ENCODE results near the gene PARP3.

Gene PARP3

DNA sequence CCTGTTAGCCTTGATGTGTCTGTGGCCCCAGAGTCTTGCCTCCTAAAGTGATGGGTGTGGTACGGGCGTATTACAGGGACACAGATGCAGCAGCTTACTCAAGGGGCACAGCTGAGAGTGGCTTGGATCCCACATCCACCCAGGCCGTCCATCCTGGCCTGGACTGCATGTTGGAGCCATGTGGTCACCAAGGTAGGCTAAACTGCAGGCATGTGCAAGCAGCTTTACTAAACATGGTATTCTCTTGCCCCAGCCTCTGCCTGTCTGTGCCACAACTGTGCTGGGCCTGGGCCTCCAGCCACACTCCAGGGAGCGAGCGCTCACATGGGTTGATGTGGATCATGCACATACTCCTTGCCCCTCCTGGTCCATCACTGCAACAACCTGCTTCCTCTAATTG is 7.0 kb downstream of the PARP3 start:
- DNase-seq = no peak

DNA sequence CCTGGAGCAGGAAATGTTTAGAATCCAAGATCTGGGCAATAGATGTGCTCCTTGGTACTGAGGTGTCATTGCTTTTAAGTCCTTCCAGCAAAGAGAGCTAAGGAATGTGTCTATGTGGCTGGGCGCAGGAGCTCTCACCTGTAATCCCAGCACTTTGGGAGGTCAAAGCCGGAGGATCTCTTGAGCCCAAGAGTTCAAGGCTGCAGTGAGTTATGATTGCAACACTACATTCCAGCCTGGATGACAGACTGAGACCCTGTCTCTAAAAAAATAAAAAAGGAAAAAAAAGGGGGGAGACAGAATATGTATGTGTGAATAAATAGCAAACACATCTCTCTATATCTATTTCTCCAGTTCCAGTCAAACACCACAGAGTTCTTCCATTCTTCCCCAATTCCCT is 8.7 kb downstream of the PARP3 start:
- DNase-seq = no peak

- DNase-seq = no peak
These were observed 11.3 kb downstream of the PARP3 start for GRCh38 chr3:51953445-51953844.

GRCh38 chr3:51954105-51954504 is 11.9 kb downstream of the PARP3 start:
- no peak for DNase-seq

DNA sequence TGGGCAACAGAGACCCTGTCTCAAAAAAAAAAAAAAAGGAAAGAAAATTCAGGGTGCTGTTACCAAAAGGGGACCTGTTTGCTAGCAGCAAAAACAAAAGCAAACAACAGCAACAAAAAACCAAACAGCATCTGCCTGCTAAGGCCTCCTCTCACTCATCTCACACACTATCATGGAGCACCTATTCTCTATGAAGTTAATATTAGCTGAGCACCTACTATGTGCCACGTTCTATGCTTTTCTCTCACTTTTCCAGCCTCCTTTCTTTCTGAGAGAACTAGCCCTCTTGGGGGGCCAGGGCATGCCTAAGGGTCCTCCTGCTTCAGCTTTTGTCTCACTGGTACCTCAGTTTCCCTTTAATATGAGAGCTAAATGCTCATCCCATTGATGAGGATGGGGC is 12.6 kb downstream of the PARP3 start:
- no peak for DNase-seq

GRCh38 chr3:51955175-51955892 is 13.2 kb downstream of the PARP3 start, which contains the start of gene GPR62:
Gene GPR62, plus strand, starts transcription at chr3:51955381. Its CDS starts 272 bp downstream, at chr3:51955653.
- no peak for DNase-seq

DNA sequence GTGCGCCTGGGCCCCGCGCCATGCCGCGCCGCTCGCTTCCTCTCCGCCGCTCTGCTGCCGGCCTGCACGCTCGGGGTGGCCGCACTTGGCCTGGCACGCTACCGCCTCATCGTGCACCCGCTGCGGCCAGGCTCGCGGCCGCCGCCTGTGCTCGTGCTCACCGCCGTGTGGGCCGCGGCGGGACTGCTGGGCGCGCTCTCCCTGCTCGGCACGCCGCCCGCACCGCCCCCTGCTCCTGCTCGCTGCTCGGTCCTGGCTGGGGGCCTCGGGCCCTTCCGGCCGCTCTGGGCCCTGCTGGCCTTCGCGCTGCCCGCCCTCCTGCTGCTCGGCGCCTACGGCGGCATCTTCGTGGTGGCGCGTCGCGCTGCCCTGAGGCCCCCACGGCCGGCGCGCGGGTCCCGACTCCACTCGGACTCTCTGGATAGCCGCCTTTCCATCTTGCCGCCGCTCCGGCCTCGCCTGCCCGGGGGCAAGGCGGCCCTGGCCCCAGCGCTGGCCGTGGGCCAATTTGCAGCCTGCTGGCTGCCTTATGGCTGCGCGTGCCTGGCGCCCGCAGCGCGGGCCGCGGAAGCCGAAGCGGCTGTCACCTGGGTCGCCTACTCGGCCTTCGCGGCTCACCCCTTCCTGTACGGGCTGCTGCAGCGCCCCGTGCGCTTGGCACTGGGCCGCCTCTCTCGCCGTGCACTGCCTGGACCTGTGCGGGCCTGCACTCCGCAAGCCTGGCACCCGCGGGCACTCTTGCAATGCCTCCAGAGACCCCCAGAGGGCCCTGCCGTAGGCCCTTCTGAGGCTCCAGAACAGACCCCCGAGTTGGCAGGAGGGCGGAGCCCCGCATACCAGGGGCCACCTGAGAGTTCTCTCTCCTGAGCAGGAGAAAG is 14.0 kb downstream of the PARP3 start:
- no peak for DNase-seq

DNA sequence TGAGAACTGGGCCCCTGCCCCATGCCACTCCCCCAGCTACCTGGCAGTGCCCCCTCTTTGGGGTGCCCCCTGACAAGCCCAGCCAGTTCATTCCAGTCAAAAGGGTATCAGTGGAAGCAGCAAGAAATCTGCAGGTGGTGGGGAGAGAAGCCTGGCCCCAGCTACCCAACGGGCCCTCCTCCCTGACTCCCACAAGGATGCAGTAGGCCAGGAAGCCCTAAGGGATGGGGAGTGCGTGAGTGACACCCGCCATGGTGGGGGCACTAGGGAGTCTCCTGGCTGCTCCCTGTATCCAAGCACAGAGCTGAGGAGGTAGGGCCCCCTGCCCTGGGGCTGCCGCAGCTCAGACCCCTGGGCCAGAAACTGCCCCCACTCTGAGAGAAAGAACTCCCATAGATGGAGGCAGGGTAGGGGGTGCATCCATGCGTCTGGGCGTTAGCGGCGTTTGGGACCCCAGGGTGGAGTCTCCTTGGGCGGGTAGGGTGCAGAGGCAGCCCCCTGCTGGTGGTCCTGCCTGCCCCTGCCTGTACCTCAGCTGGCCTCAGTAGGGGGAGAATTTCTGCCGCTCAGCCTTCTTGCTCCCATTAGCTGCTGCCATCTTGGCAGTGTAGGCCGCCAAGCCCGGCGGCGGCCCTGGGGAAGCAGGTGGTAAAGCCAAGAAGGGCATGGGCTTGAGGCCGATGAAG is 15.5 kb downstream of the PARP3 start:
- no peak for DNase-seq

DNA sequence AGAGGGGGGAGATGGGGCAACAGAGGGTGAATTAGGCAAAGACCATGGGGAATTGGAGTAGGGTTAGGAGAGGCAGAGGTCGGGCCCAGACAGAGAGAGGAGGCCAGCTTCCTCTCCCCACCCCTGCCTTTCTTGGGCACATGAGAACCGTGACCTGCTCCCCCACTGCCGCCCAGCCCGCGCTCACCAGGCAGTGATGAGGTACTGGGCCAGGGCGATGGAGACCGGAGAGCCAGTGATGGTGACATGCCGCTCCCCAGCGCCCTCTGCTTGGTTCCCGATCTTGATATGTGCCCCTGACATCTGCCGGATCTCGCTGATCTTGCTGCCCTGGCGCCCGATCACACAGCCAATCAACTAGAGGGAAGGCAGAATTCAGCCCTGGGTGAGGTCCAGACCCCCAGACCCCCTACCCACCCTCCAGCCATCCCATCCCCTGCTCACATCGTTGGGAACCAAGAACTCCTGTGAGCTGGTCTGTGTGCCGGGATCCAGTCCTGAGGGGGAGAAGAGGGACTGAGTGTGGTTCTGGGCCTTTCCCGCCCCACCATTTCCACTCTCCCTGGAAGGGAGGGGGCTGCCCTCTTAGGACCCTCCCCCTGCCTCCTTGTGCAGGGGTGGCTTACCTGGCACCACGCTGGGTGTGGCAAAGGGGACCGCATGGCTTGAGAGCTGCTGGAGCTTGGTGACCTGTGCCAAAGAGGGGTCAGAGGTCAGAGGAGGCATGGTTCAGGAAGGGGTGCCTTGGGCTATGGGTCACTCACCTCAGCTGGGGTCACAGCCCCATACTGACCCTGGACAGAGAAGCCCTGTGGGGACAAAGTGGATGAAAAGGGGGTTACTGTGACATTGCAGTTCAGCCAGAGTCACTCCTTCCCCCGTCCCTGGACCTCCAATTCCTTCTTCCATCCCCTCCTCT is 16.7 kb downstream of the PARP3 start:
- no peak for DNase-seq

GRCh38 chr3:51959651-51960050 is 17.5 kb downstream of the PARP3 start:
- DNase-seq = no peak

GRCh38 chr3:51960386-51960785 is 18.2 kb downstream of the PARP3 start:
- no peak for DNase-seq

DNA sequence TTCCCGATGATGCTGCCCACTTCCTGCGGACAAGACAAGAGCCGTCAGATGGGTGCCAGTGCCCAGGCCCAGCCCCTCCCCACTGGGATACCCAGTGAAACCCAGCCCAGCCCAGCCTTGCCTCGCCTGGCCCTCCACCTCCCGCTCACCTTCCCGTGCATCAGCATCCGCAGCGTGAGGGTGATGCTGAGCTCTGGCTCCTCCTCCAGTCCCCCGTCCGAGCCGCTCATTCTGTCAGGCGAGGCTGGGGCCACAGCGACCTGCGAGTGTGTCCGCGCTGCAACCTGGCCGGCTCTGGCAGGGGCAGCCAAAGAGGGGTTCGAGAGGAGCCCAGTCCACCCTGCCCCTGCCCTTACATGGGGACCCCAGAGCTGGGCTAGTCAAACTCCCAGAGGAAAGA is 18.8 kb downstream of the PARP3 start:
- DNase-seq = no peak

GRCh38 chr3:51961602-51962569 is 19.7 kb downstream of the PARP3 start:
- no peak for DNase-seq

DNA sequence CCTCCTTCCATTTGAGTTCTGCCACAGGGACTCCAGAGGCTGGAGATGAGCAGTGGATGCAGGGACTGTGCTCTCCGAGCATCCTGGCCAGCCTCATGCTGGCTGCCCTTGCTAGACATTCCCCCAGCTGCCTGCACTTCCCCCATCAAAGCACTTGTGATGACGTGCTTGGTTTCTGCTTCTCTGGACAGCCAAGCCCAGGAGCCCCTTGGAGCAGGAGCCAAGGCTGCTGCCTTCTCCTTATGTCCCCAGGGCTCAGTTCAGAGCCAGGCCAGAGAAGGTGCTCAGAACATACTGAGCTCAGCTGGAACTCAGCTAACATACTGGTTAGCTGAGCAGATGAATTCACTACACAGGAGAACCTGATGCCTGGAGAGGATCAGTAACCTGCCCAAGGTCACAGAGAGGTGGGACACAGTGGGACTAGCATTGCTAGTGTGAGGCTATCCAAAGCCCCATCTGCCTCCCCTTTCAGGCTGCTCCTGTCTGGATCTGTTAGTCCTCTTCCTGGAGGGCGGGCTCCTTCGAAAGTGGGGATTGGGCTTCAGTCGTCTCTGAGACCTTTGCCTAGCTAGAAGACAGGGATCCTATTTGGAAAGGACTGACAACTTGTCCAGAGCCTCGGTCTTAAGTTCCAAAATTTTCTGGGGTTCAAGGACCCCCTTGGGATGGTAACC is 20.8 kb downstream of the PARP3 start:
- no peak for DNase-seq

DNA sequence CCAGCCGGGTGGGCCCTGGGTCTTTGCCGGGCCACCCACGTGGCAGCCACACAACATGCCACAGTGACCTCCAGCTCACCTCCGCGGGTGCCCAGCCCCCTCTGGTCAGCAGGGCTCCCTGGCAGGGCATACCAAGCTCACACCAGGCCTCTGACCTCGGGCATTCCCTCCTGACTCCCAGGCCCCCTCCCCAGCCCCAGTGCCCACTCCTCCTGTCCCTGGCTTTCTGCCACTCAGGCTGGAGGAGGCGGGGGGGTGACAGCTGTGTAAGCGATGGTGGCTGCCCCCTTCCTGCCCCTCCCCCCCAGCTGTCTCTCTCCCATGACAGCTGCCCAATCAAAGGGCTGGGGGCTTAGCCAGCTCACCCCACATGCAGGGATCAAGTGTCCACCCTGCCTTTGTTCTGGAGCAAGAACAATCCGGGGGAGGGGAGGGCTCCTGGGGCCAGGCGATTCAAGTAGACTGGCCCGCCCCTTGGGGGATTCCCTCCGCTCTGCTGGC is 21.8 kb downstream of the PARP3 start:
- no peak for DNase-seq

DNA sequence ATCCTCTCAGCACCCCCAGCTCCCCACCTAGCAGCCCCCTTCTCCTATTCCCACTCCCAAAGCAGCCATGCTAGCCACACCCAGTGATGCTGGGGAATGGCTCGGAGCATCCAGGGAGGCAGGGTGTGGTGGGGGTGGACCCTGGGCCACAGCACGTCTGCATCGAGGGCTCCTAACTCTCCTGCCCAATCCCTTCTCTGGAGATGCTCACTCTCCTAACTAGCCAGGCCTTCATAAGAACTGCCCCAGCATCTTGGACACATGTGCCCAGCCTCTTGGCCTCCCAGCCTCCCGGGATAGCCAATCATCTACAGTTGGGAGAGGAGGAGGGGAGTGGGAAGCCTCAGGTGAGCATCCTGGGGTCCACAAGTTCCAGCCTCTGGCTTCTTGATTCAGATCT is 22.4 kb downstream of the PARP3 start:
- no peak for DNase-seq

DNA sequence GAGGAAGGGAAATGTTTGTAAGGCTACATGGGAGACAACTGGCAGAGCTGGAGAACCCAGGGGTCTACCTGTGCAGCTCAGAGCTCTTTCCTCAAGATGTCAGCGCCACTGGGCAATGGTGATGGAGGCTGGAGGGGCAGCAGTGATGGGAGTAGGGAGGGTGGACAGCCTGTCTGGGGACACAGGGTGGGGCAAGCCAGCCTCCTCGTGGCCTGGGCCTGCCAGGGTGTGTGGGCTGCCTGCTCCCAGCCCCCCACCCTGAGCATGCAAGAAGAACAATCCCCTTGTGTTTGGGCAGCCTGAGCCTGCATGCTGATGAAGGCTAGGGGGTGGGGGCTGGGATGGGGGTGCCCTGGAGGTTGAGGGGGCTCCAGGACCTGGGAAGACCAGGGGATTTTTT is 23.9 kb downstream of the PARP3 start:
- no peak for DNase-seq

DNA sequence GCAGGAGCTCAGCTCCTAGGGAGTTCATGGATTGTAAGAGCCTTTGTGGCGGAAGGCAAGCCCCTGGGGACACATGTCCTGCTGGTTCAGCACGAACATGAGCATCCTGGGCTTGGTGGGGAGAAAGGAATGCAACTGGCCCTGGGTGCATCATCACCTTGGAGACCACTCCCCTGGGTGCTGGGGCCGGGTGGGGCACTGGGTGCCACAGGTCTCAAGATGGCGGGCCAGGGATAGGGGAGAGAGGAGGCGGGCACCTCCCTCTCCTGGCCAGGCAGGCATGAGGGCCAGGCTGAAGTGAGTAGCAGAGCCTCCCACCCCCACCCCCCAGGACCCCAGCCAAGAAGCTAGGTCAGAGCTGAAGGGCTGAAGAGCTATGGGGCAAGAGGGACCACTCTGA is 24.3 kb downstream of the PARP3 start:
- DNase-seq = no peak

DNA sequence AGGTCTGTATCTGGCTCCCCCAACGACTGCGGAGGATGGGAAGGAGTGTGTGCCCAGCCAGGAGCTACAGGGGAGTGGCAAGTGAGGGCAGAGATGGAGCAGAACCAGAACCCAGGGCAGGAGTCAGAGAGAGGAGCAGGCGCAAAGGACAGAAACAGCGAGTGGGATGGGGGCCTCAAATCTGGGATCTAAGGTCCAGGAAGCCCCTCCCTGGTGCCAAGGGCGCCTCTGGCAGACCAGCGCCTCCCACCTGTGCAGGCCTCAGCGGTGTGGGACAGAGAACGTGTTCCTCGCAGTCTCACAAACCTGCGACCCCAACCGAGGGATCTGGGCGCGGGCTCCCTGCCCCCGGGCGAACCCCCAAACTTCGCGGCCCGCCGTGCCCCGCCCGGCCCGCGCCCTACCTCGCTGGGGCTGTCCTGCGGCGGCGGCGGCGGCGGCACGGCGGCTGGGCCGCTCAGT is 24.8 kb downstream of the PARP3 start:
- DNase-seq = no peak

Measured in DMS79 treated with DMSO at 0.1 percent for 48 hours (cell line).